Activated B cell treated with CpG ODN at 0.5 μM for 24 hours (primary cell): ENCODE measurements around the gene CYS1. TPM values are rescaled to one million over a fixed set of nuclear protein-coding genes. Genes with fewer than 3 reads are reported as not detected.

ENCODE experiments used
- ATAC-seq: fragments of 200-7000 bp; cut with Tn5 transposase; one replicate; pipeline ENCODE4 v1.10.0; 2021; ENCODE audit warnings: low read depth, mild to moderate bottlenecking, moderate library complexity
- CTCF ChIA-PET: fragments of 350-600 bp; sonication (Branson Sonifier 250); formaldehyde crosslinking; loops from one replicate; lab custom pipeline; 2021; ENCODE audit warnings: antibody characterized with exemption; lab: Charles Lee
- POLR2A ChIA-PET: fragments of 350-600 bp; sonication (Branson Sonifier 250); formaldehyde crosslinking; loops from one replicate; lab custom pipeline; 2021; ENCODE audit warnings: antibody characterized with exemption; lab: Charles Lee
- DNase-seq: peaks from one replicate; pipeline ENCODE4 v3.0.0; 2022
- H3K27ac Mint-ChIP-seq: one replicate; pipeline ENCODE4 v1.8.0; 2020; ENCODE audit warnings: mixed read lengths
- H3K27me3 Mint-ChIP-seq: one replicate; pipeline ENCODE4 v1.8.0; 2021; ENCODE audit warnings: mixed read lengths
- H3K36me3 Mint-ChIP-seq: one replicate; pipeline ENCODE4 v1.8.0; 2021; ENCODE audit warnings: low read depth, mixed read lengths
- H3K4me1 Mint-ChIP-seq: one replicate; pipeline ENCODE4 v1.8.0; 2021; ENCODE audit warnings: mixed read lengths
- H3K4me3 Mint-ChIP-seq: one replicate; pipeline ENCODE4 v1.8.0; 2020; ENCODE audit warnings: mild to moderate bottlenecking, mixed read lengths
- H3K9me3 Mint-ChIP-seq: one replicate; pipeline ENCODE4 v1.8.0; 2020; ENCODE audit warnings: mixed read lengths
- CTCF ChIP-seq: fragments of 200-600 bp; IDR thresholded peaks from one replicate; pipeline ENCODE4 v1.8.0; 2022; ENCODE audit warnings: antibody characterized with exemption, mild to moderate bottlenecking
- intact Hi-C: fragments of 100-400 bp; cut with micrococcal nuclease; formaldehyde crosslinking; loops from one replicate; pipeline ENCODE4 v1.15.1; 2024
- total RNA-seq: library from RNA; stranded (reverse); gene quantifications from 2 replicates; pipeline ENCODE4 v1.2.3, GENCODE V29; 2022

CYS1 gene
- total RNA-seq, 1 donor from 2014 or later = 0.42 TPM

DNA sequence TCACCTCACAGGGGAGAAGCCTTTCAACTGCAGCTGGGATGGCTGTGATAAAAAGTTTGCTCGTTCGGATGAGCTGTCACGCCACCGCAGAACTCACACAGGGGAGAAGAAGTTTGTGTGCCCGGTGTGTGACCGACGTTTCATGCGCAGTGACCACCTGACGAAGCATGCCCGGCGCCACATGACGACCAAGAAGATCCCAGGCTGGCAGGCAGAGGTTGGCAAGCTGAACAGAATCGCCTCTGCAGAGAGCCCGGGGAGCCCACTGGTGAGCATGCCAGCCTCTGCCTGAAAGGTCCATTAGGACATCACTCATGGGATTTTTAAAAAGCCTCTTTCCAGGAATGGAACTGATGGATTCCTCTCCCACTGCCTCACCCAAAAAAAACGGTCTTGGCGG lies 28.0 kb downstream of the CYS1 start:
- ChIA-PET CTCF (interaction anchor here (0.6 to 11.1 kb wide), 3 partner anchors 20 to 212 kb away, joined by 3 to 208 read pairs (median 5); no protein-coding TSS in a partner anchor), POLR2A (no interaction called here)
- DNase-seq (no peak), ATAC-seq (no peak)
- intact Hi-C loops = no loop called here
- Mint-ChIP-seq H3K27ac (no peak overlapping the region), H3K4me1 (peaks cover 6% of the 10 kb centered on the region), H3K4me3 (no peak overlapping the region), H3K27me3 (peaks cover 3% of the 10 kb centered on the region), H3K9me3 (no peaks in the 10 kb centered on the region), H3K36me3 (peaks cover 68% of the 10 kb centered on the region)
- no peak for TF ChIP-seq CTCF

DNA sequence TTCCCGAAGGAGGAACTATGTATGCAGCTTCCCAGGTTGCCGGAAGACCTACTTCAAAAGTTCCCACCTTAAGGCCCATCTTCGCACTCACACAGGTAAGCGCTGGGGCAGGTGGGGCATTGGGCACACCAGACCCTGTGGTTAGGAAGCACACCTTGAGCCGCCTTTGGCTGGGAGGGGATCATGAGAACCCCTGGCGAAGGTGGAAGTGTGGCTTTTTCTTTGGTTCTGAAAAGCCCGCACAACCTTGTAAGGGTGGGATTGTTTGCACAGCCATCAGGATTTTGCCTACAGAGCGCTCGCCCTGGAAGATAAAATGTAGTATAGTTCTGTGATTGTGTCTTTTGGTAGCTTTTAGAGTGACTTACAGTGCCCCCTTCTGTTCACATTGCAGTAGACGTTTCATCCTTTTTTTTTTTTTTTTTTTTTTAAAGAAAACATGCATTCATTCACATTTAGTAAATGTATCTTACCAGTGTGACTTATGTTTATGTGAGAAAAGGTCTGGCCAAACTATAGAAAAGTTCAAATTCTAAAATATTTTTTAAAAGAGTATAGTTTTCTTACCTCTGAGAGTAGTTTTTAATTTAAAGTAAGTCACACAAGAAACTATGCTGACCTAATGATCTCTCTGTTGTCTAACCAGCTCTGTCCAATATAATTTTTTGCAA lies 31.6 kb downstream of the CYS1 start:
- peaks cover 54% of the 10 kb centered on the region for H3K36me3 Mint-ChIP-seq
- peaks cover 14% of the 10 kb centered on the region for H3K4me1 Mint-ChIP-seq
- DNase-seq (no peak), ATAC-seq (no peak)
- H3K9me3 Mint-ChIP-seq = no peaks in the 10 kb centered on the region
- no peaks in the 10 kb centered on the region for H3K27me3 Mint-ChIP-seq
- intact Hi-C loops = loop anchor here (1.0 to 2.0 kb wide), 3 partner anchors 64 to 906 kb away; no protein-coding TSS in a partner anchor
- CTCF ChIA-PET = interaction anchor here (1.1 to 11.1 kb wide), 9 partner anchors 9 to 249 kb away, joined by 3 to 208 read pairs (median 15); no protein-coding TSS in a partner anchor
- TF ChIP-seq CTCF = peak; percentile 35
- POLR2A ChIA-PET = interaction anchor here (0.6 to 2.5 kb wide), 5 partner anchors 19 to 399 kb away, joined by 3 to 12 read pairs (median 7); no protein-coding TSS in a partner anchor
- H3K4me3 Mint-ChIP-seq = no peak overlapping the region
- H3K27ac Mint-ChIP-seq = no peak overlapping the region

GRCh38 chr2:10047616-10048500 lies 32.4 kb downstream of the CYS1 start:
- H3K27ac Mint-ChIP-seq = no peak overlapping the region
- no peaks in the 10 kb centered on the region for H3K9me3 Mint-ChIP-seq
- DNase-seq (no peak), ATAC-seq (no peak)
- no peak overlapping the region for H3K4me3 Mint-ChIP-seq
- TF ChIP-seq CTCF = no peak
- ChIA-PET CTCF (interaction anchor here (0.9 to 11.1 kb wide), 11 partner anchors 9 to 248 kb away, joined by 3 to 208 read pairs (median 12); no protein-coding TSS in a partner anchor), POLR2A (interaction anchor here (0.6 to 2.5 kb wide), 6 partner anchors 18 to 399 kb away, joined by 3 to 12 read pairs (median 6); no protein-coding TSS in a partner anchor)
- no peaks in the 10 kb centered on the region for H3K27me3 Mint-ChIP-seq
- peaks cover 46% of the 10 kb centered on the region for H3K36me3 Mint-ChIP-seq
- intact Hi-C loops = loop anchor here (1.0 to 2.0 kb wide), 3 partner anchors 64 to 905 kb away; no protein-coding TSS in a partner anchor
- H3K4me1 Mint-ChIP-seq = peaks cover 14% of the 10 kb centered on the region

- no peak overlapping the region for H3K4me3 Mint-ChIP-seq
- POLR2A ChIA-PET = interaction anchor here (1.0 to 2.5 kb wide), 2 partner anchors 17 to 63 kb away, joined by 6 to 12 read pairs; no protein-coding TSS in a partner anchor
- H3K36me3 Mint-ChIP-seq = peaks cover 37% of the 10 kb centered on the region
- H3K4me1 Mint-ChIP-seq = peaks cover 22% of the 10 kb centered on the region
- H3K27ac Mint-ChIP-seq = no peak overlapping the region
- no peak for ATAC-seq
- no peak for TF ChIP-seq CTCF
- DNase-seq = no peak
- CTCF ChIA-PET = interaction anchor here (0.9 to 11.1 kb wide), 10 partner anchors 11 to 247 kb away, joined by 3 to 208 read pairs (median 10); no protein-coding TSS in a partner anchor
- no peaks in the 10 kb centered on the region for H3K27me3 Mint-ChIP-seq
- intact Hi-C loops = no loop called here
- H3K9me3 Mint-ChIP-seq = no peaks in the 10 kb centered on the region
These were observed 33.3 kb downstream of the CYS1 start for GRCh38 chr2:10046931-10047330.
